Measurements from ENCODE around the gene GFY. TPM values are rescaled to one million over a fixed set of nuclear protein-coding genes. Genes with fewer than 3 reads are reported as not detected.

GFY gene, protein sequence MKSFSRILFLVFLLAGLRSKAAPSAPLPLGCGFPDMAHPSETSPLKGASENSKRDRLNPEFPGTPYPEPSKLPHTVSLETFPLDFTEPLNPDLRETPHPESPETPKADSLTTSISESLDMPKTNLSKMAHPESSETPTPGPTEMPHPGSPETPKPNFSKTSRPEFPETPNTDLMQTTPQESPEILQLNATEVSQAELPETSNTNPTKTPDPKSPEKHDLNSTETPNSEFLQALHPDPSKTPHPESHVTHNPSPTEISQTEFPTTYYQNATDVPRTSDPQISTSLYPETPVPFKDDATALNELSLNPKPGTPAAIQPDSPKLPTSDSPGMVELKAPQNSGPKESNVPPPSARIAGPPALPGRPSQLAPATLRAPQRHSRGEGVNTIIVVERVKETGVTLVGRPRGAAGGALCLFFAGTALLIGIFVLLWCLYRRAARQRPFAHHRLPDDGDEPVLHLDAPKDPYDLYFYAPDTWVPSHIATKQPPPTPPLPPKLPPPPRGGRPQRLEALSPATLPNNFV
- not detected for total RNA-seq

DNA sequence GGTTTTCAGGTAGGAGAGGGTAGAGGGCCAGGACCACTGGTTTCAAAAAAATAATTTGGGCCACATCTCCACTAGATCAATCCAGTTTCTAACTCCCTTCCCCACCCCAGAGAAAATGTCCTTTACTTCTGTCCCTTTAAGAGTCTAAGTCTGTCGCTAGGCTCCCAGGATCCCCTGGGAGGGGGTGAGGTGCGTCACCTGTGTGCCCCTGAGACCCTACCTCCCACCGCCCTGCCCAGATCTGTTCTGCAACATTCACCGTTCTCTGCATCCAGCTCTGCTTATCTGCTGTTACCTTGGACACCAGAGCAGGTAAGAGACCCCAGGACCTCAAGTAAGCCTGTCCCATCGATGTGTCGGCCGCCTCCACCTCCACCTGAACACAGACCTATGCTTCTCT is at the start of gene GFY:
GFY (plus strand) TSS at position 211 of the 400 bp plus-strand sequence. CDS start 1,043 bp downstream, outside the sequence.
- TF ChIP-seq POLR2A (IDR thresholded peaks at IDR 0.05) (no peak), POLR2AphosphoS5 (IDR thresholded peaks at IDR 0.05) (no peak), EP300 (IDR thresholded peaks at IDR 0.05; ENCODE audit: low read depth) (no peak)
- Histone ChIP-seq H3K4me1 (peaks cover 9 to 38% (median 29%) of the 10 kb centered on the region in 4 donors), H3K36me3 (no peaks in the 10 kb centered on the region), H3K9me3 (no peaks in the 10 kb centered on the region), H3K4me3 (no peak within 1 kb of the TSS), H3K27ac (no peak within 1 kb of the TSS), H3K27me3 (peaks cover 100% of the 10 kb centered on the region)
- in situ Hi-C loops (cut with MboI; ENCODE audit: low pct_ligation_motif_present in 1 of 4, low pct_unique_long_range_greater_than_20kb in 1 of 4, low sequenced_read_pairs in 3 of 4) (no loop called here), intact Hi-C loops (cut with DNase I; ENCODE audit: low total_unique reads) (no loop called here)
- WGBS, 2 donors (ENCODE audit: low coverage in 1 of 2): 43 to 51% methylated on average over 7 of the region's 7 CpGs
- no peak for DNase-seq

DNA sequence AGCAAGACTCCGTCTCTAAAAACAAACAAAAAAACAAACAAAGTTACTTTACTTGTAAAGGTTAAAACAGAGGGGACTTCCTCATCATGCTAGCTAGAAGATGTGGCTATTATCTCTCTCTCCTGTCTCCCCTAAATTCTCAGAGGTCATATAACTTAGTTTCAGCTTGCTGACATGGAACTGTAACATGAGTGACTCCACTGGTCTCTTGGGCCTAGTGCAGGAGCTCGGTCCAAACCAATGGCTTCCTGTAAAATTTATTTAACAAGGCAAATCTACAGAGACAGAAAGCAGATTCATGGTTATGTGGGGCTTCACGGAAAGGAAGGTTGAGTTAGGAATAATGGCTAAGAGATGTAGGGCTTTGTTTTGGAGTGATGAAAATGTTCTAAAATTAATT is 46.7 kb upstream of the GFY start:
- H3K27me3 ChIP-seq: peaks cover 11% of the 10 kb centered on the region
- H3K36me3 ChIP-seq: no peaks in the 10 kb centered on the region
- H3K9me3 ChIP-seq: peaks cover 3 to 6% of the 10 kb centered on the region in 2 donors
- intact Hi-C loops (cut with DNase I; ENCODE audit: low total_unique reads): no loop called here
- H3K4me1 ChIP-seq: no peaks in the 10 kb centered on the region
- WGBS, 2 donors (ENCODE audit: low coverage in 1 of 2): 70 to 72% methylated on average over 3 of the region's 3 CpGs
- no peak for TF ChIP-seq POLR2A (IDR thresholded peaks at IDR 0.05)
- TF ChIP-seq, protein P1, sequence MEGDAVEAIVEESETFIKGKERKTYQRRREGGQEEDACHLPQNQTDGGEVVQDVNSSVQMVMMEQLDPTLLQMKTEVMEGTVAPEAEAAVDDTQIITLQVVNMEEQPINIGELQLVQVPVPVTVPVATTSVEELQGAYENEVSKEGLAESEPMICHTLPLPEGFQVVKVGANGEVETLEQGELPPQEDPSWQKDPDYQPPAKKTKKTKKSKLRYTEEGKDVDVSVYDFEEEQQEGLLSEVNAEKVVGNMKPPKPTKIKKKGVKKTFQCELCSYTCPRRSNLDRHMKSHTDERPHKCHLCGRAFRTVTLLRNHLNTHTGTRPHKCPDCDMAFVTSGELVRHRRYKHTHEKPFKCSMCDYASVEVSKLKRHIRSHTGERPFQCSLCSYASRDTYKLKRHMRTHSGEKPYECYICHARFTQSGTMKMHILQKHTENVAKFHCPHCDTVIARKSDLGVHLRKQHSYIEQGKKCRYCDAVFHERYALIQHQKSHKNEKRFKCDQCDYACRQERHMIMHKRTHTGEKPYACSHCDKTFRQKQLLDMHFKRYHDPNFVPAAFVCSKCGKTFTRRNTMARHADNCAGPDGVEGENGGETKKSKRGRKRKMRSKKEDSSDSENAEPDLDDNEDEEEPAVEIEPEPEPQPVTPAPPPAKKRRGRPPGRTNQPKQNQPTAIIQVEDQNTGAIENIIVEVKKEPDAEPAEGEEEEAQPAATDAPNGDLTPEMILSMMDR (IDR thresholded peaks at IDR 0.05): no peak
- TF ChIP-seq POLR2AphosphoS5 (IDR thresholded peaks at IDR 0.05): no peak
- no peak for TF ChIP-seq EP300 (IDR thresholded peaks at IDR 0.05; ENCODE audit: low read depth)
- no peak overlapping the region for H3K27ac ChIP-seq
- H3K4me3 ChIP-seq: no peak overlapping the region
- in situ Hi-C loops (cut with MboI; ENCODE audit: low pct_ligation_motif_present in 1 of 4, low pct_unique_long_range_greater_than_20kb in 1 of 4, low sequenced_read_pairs in 3 of 4): no loop called here
- no peak for DNase-seq

DNA sequence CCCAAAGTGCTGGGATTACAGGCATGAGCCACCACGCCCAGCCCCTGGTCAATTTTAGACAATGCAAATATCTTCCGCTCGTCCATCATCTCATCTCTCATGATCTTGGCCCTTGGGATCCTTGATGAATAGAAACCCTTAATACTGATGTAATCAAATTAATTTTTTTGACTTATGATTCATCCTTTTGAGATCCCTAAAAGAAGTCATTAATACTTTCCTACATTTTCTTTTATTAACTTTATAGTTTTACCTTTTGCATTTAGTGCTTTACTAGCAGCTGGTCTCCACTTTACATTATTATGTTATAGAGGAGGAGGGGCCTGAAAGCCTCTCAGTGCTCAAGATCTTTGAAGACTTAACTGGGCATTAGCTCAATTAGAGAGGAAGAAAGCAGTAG is 44.8 kb upstream of the GFY start:
- Histone ChIP-seq H3K9me3 (peaks cover 3 to 6% of the 10 kb centered on the region in 2 donors), H3K4me1 (no peaks in the 10 kb centered on the region), H3K4me3 (no peak overlapping the region), H3K27me3 (peaks cover 11% of the 10 kb centered on the region), H3K36me3 (no peaks in the 10 kb centered on the region), H3K27ac (no peak overlapping the region)
- DNase-seq: no peak
- no peak for TF ChIP-seq EP300 (IDR thresholded peaks at IDR 0.05; ENCODE audit: low read depth)
- TF ChIP-seq POLR2AphosphoS5 (IDR thresholded peaks at IDR 0.05): no peak
- TF ChIP-seq POLR2A (IDR thresholded peaks at IDR 0.05): no peak
- TF ChIP-seq, protein P1 (IDR thresholded peaks at IDR 0.05): no peak
- in situ Hi-C loops (cut with MboI; ENCODE audit: low pct_ligation_motif_present in 1 of 4, low pct_unique_long_range_greater_than_20kb in 1 of 4, low sequenced_read_pairs in 3 of 4) (no loop called here), intact Hi-C loops (cut with DNase I; ENCODE audit: low total_unique reads) (no loop called here)
- 87 to 89% methylated on average over 2 to 3 of the region's 3 CpGs for WGBS, 2 donors (ENCODE audit: low coverage in 1 of 2)

DNA sequence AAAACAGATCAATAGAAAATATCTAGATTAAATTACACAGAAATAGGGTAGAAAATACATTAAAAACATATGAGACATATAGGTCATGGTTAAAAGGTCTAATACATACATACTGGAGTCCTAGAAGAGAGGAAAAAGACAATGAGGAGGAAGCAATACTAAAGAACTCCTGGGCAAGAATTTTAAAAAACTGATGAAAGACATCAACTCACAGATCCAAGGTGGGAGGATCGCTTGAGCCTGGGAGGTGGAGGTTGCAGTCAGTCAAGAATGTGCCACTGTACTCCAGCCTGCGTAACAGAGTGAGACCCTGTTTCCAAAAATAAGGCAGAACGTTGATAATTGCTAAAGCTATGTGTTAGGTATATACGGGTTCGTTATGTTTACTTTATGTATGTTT is 42.5 kb upstream of the GFY start:
- TF ChIP-seq, protein P1 (IDR thresholded peaks at IDR 0.05): no peak
- in situ Hi-C loops (cut with MboI; ENCODE audit: low pct_ligation_motif_present in 1 of 4, low pct_unique_long_range_greater_than_20kb in 1 of 4, low sequenced_read_pairs in 3 of 4) (no loop called here), intact Hi-C loops (cut with DNase I; ENCODE audit: low total_unique reads) (no loop called here)
- no peak overlapping the region for H3K4me3 ChIP-seq
- WGBS, 2 donors (ENCODE audit: low coverage in 1 of 2): 87% methylated on average over 5 of the region's 5 CpGs
- H3K36me3 ChIP-seq: no peaks in the 10 kb centered on the region
- peaks cover 11% of the 10 kb centered on the region for H3K27me3 ChIP-seq
- H3K9me3 ChIP-seq: peaks cover 3 to 6% of the 10 kb centered on the region in 2 donors
- DNase-seq: no peak
- H3K27ac ChIP-seq: no peak overlapping the region
- H3K4me1 ChIP-seq: no peaks in the 10 kb centered on the region
